ENCODE results near the gene KICS2.

KICS2 gene

DNA sequence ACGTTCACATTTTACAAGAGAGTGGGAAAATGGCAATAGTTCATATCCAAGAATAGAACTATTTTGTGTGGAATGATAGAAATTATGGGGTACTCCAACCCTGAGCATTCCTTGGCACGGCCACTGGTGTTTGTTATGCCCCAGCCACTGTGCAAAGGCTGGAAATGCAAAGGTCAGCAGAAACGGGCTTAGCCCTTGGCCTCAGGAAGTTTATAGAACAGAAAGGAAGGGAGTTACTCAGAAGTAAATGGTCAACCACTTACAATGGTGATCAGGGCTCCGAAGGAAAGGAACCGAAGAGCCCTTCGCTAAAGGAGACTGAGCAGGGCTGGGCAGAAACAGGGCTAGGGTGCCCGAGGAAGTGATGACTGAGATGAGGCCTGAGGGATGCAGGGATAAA lies 45.1 kb downstream of the KICS2 start:
- in situ Hi-C loops (cut with MboI; ENCODE audit: low sequenced_read_pairs): no loop called here

GRCh38 chr12:64175254-64175945 lies 46.7 kb downstream of the KICS2 start:
- in situ Hi-C loops (cut with MboI; ENCODE audit: low sequenced_read_pairs): no loop called here

DNA sequence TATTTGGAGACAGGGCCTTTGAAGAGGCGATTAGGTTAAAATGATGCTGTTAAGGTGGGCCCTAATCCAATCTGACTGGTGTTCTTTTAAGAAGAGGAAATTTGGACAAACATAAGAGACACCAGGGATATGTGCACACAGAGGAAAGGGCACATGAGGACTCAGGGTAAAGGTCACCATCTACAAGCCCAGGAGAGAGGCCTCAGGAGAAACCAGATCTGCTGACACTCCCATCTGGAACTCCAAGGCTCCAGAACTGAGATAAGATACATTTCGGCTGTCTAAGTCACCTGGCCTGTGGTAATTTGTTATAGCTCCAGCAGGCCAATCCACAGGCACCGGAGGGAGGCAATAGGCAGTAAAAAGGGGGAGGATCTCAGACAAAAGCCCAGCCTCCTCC lies 48.6 kb downstream of the KICS2 start:
- in situ Hi-C loops (cut with MboI; ENCODE audit: low sequenced_read_pairs): no loop called here
